ENCODE data around the gene OGFOD3. TPM values are rescaled to one million over a fixed set of nuclear protein-coding genes. Genes with fewer than 3 reads are reported as not detected.

The OGFOD3 gene
- polyA plus RNA-seq, 4 donors: 7.8 to 23.8 (median 14.6) TPM

DNA sequence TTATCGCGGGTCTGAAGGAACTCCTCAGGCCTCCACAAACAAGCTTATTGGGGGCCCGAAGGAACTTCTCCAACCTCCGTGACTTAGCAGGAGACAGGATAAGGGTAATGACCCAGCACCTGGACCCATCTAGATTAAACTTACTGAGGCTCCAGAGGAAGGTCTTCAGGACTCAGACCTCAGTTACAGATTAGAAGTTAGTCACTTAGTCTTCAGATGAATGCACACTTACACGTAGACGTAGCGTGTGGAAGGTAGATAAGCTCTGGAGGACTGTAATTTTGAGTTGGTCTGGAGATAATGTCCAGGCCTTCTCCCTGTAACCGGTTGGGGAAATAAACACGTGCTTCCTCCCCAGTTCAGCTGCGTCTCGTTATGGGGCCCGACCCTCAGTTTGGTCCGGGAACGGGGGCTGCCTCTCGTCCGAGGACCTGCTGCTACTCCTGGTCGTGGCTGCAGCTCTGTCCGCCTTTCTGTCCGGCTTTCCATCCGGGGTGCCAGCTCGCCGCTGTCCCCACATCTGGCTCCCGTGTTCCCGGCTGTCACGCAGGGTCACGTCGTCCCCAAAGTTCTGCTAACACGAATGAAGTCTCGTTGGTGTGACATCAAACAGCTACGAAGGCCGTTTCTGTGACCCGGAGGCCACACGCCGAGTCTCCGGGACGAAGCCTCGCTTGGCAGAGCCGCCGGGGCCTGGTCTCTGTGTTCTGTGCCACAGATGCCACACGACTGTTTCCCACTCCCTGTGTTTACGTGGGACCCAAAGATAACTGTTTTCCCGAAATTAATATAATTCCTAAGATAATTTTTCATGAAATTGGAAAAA is 73.0 kb downstream of the OGFOD3 start:
- Histone ChIP-seq H3K4me1 (ENCODE audit: control insufficient read depth in 3 of 3, insufficient read depth in 2 of 3, low read depth in 1 of 3, low read length in 2 of 3) (peaks cover 0 to 9% (median 0%) of the 10 kb centered on the region in 3 donors), H3K4me3 (ENCODE audit: low read depth in 1 of 3, low read length in 3 of 3) (no peak overlapping the region), H3K36me3 (ENCODE audit: control insufficient read depth in 3 of 3, insufficient read depth in 2 of 3, low read depth in 1 of 3, low read length in 3 of 3) (no peaks in the 10 kb centered on the region), H3K9me3 (ENCODE audit: control insufficient read depth in 2 of 2, insufficient read depth in 1 of 2, low read depth in 1 of 2, low read length in 1 of 2) (peaks cover 0 to 1% of the 10 kb centered on the region in 2 donors), H3K27ac (ENCODE audit: low read depth in 1 of 3, low read length in 2 of 3) (no peak overlapping the region), H3K27me3 (ENCODE audit: control insufficient read depth in 3 of 3, insufficient read depth in 3 of 3, low read length in 3 of 3) (no peaks in the 10 kb centered on the region)
- 85 to 90% (median 89%) methylated on average over 42 of the region's 42 CpGs for WGBS, 3 donors
- FAIRE-seq (no peak), DNase-seq (no peak)

DNA sequence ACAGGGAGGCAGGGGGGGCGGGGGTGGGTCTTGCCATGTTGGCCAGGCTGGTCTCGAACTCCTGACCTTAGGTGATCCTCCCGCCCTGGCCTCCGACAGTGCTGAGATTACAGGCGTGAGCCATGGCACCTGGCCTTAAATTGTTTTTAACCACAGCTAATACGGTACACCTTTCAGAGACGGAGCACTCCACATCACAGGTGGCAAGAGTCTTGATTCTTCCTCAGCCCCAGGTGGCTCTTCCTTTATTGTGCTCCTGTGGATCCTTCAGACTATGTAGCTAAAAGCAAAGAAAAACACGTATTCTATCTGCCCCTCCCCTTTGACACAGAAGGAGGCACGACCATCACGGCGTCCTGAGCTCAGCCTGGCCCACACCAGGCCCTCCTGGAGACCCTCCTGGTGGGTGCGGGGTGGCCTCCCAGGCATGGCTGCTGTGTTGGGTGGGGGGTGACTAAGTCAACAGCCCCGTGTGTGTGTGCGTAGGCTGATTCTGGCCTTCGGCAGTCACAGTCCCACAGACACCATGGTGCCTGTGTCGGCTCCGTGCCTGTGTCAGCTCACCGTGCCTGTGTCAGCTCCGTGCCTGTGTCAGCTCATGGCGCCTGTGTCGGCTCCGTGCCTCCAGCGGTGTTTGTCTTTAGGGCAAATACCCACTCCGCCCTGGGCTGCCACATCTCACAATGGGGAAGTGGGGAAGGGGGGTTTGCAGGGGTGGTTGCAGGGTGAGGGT is 74.0 kb downstream of the OGFOD3 start:
- Histone ChIP-seq H3K27me3 (ENCODE audit: control insufficient read depth in 3 of 3, insufficient read depth in 3 of 3, low read length in 3 of 3) (no peaks in the 10 kb centered on the region), H3K27ac (ENCODE audit: low read depth in 1 of 3, low read length in 2 of 3) (no peak overlapping the region), H3K4me3 (ENCODE audit: low read depth in 1 of 3, low read length in 3 of 3) (no peak overlapping the region), H3K36me3 (ENCODE audit: control insufficient read depth in 3 of 3, insufficient read depth in 2 of 3, low read depth in 1 of 3, low read length in 3 of 3) (no peaks in the 10 kb centered on the region), H3K4me1 (ENCODE audit: control insufficient read depth in 3 of 3, insufficient read depth in 2 of 3, low read depth in 1 of 3, low read length in 2 of 3) (peaks cover 0 to 11% (median 0%) of the 10 kb centered on the region in 3 donors), H3K9me3 (ENCODE audit: control insufficient read depth in 2 of 2, insufficient read depth in 1 of 2, low read depth in 1 of 2, low read length in 1 of 2) (peaks cover 0 to 3% of the 10 kb centered on the region in 2 donors)
- no peak for FAIRE-seq
- 74 to 81% (median 79%) methylated on average over 24 of the region's 24 CpGs for WGBS, 3 donors
- DNase-seq: no peak

DNA sequence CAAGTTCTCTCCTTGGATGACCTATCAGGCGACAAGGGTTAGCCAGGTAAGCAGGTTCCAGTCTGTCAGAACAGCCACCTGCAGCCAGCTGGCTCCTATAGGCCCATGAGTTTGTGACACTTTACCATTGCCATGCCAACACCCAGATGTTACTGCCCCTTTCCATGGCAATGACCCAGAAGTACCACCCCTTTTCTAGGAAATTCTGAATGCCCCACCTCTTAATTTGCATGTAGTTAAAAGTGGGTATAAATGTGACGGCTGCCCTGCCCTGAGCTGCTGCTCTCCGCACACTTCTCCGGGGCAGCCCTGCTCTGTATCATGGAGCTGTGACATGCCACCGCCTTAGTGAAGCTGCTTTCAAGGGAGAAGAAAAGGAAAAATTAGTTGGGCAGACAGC is 74.8 kb downstream of the OGFOD3 start:
- Histone ChIP-seq H3K27ac (ENCODE audit: low read depth in 1 of 3, low read length in 2 of 3) (no peak overlapping the region), H3K9me3 (ENCODE audit: control insufficient read depth in 2 of 2, insufficient read depth in 1 of 2, low read depth in 1 of 2, low read length in 1 of 2) (peaks cover 0 to 3% of the 10 kb centered on the region in 2 donors), H3K4me1 (ENCODE audit: control insufficient read depth in 3 of 3, insufficient read depth in 2 of 3, low read depth in 1 of 3, low read length in 2 of 3) (peaks cover 0 to 15% (median 0%) of the 10 kb centered on the region in 3 donors), H3K36me3 (ENCODE audit: control insufficient read depth in 3 of 3, insufficient read depth in 2 of 3, low read depth in 1 of 3, low read length in 3 of 3) (no peaks in the 10 kb centered on the region), H3K4me3 (ENCODE audit: low read depth in 1 of 3, low read length in 3 of 3) (no peak overlapping the region), H3K27me3 (ENCODE audit: control insufficient read depth in 3 of 3, insufficient read depth in 3 of 3, low read length in 3 of 3) (no peaks in the 10 kb centered on the region)
- 86 to 91% (median 90%) methylated on average over 5 of the region's 5 CpGs for WGBS, 3 donors
- FAIRE-seq: no peak
- DNase-seq: no peak

DNA sequence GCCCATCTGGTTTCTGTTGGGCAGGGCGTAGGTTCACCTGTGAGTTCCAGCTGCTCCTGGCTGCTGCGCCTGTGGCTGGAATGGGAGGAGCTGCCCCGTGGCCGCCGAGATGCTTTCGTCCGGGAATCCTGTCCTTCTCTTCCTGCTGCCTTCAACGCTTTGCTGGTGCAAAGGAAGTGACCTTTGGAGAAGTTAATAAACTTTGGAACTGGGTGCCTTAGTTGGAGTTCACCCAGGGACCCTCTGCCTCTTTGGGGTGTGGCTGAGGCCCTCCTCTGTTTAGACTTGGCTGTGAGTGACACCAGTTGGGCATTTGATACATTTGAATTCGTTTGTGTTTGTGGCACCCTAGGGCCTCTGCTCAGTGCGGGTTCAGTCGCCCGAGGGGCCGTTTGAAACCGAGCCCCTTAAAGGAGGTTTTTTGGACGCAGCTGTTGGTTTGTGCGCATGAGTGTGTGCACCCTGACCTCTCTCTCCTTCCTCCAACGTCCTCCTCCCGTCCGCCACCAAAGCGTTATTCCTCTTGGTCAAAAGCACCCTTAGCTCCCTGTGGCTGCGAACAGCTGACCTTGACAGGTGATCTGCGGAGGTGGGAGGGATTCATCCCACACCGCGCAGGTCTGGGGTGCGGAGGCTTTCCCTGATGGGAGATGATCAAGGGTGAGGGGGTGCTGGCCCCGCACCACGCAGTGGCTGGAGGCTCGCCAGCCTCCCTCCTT is 75.9 kb downstream of the OGFOD3 start:
- FAIRE-seq (no peak), DNase-seq (no peak)
- Histone ChIP-seq H3K27me3 (ENCODE audit: control insufficient read depth in 3 of 3, insufficient read depth in 3 of 3, low read length in 3 of 3) (no peaks in the 10 kb centered on the region), H3K4me1 (ENCODE audit: control insufficient read depth in 3 of 3, insufficient read depth in 2 of 3, low read depth in 1 of 3, low read length in 2 of 3) (peaks cover 0 to 21% (median 0%) of the 10 kb centered on the region in 3 donors), H3K4me3 (ENCODE audit: low read depth in 1 of 3, low read length in 3 of 3) (no peak overlapping the region), H3K27ac (ENCODE audit: low read depth in 1 of 3, low read length in 2 of 3) (no peak overlapping the region), H3K9me3 (ENCODE audit: control insufficient read depth in 2 of 2, insufficient read depth in 1 of 2, low read depth in 1 of 2, low read length in 1 of 2) (peaks cover 0 to 3% of the 10 kb centered on the region in 2 donors), H3K36me3 (ENCODE audit: control insufficient read depth in 3 of 3, insufficient read depth in 2 of 3, low read depth in 1 of 3, low read length in 3 of 3) (no peaks in the 10 kb centered on the region)
- 69 to 77% (median 70%) methylated on average over 28 of the region's 28 CpGs for WGBS, 3 donors

DNA sequence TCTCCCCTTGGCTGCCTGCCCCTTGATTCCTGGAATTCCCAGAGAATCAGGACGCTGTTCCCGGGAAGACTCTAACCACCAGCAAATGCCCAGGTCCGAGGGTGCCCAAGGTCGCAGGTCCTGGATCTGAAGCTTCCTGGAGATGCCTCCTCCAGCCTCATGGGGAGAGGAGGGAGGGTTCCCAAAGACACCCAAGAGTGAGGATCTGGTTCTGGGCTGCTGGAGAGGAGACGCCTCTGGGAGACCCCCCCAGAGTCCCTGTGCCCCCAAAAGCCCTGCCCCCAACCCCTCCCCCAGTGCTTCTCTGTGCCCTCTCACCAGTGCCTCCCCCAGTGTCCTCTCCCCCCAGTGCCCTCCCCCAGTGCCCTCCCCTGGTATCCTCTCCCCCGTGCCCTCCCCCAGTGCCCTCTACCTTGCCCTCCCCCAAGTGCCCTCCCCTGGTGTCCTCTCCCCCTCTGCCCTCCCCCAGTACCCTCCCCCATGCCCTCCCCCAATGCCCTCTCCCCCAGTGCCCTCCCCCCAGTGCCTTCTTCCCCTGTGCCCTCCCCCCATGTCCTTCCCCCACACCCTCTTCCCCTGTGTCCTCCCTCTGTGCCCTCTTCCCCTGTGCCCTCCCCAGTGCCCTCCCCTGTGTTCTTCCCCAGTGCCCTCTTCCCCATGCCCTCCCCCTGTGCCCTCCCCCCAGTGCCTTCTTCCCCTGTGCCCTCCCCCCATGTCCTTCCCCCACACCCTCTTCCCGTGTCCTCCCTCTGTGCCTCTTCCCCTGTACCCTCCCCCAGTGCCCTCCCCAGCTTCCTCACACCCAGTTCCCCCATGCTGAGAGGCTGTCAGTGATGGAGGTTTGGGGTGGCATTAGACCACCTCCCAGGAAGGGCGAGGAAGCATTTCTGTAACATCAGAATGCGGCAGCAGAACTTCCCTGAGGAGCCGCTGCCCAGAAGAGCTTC is 78.5 kb downstream of the OGFOD3 start:
- DNase-seq: no peak
- H3K27ac ChIP-seq (ENCODE audit: low read depth in 1 of 3, low read length in 2 of 3): peak overlapping the region in 2 of 3 donors; percentile 27 to 84
- H3K9me3 ChIP-seq (ENCODE audit: control insufficient read depth in 2 of 2, insufficient read depth in 1 of 2, low read depth in 1 of 2, low read length in 1 of 2): peaks cover 0 to 3% of the 10 kb centered on the region in 2 donors
- WGBS, 3 donors: 47 to 58% (median 54%) methylated on average over 9 to 10 of the region's 10 CpGs
- H3K27me3 ChIP-seq (ENCODE audit: control insufficient read depth in 3 of 3, insufficient read depth in 3 of 3, low read length in 3 of 3): peaks cover 0 to 5% (median 0%) of the 10 kb centered on the region in 3 donors
- no peaks in the 10 kb centered on the region for H3K36me3 ChIP-seq (ENCODE audit: control insufficient read depth in 3 of 3, insufficient read depth in 2 of 3, low read depth in 1 of 3, low read length in 3 of 3)
- peak overlapping the region in 2 of 3 donors; percentile 32 to 41 for H3K4me3 ChIP-seq (ENCODE audit: low read depth in 1 of 3, low read length in 3 of 3)
- FAIRE-seq: no peak
- H3K4me1 ChIP-seq (ENCODE audit: control insufficient read depth in 3 of 3, insufficient read depth in 2 of 3, low read depth in 1 of 3, low read length in 2 of 3): peaks cover 0 to 21% (median 0%) of the 10 kb centered on the region in 3 donors

Other genes with a start within 250 kb of the OGFOD3 start
- 10 to 100 TPM; 36.7 to 97.3 (median 44.6) TPM for gene CCDC57, start 205.7 kb downstream of the OGFOD3 start, polyA plus RNA-seq
- gene SLC16A3, start 189.5 kb downstream of the OGFOD3 start, polyA plus RNA-seq: 10 to 100 TPM in 2 of 4 donors, 1 to 10 TPM in 2; 5.4 to 33.2 (median 14.5) TPM
- gene CSNK1D, start 144.9 kb downstream of the OGFOD3 start, polyA plus RNA-seq: 100 to 1,000 TPM; 111 to 148 (median 137) TPM
- gene CD7, start 101.0 kb downstream of the OGFOD3 start, polyA plus RNA-seq: 10 to 100 TPM in 1 of 4 donors, 1 to 10 TPM in 3; 3.4 to 10.8 (median 7.7) TPM
- gene SECTM1, start 84.8 kb downstream of the OGFOD3 start, polyA plus RNA-seq: 10 to 100 TPM; 13.6 to 81.9 (median 26.1) TPM
- under 1 TPM in 1 of 4 donors, not detected in 3; 0.07 TPM for gene TEX19, start 59.3 kb downstream of the OGFOD3 start, polyA plus RNA-seq
- gene UTS2R, start 46.8 kb downstream of the OGFOD3 start, polyA plus RNA-seq: under 1 TPM in 1 of 4 donors, not detected in 3; 0.06 TPM
- gene HEXD, start 239 bp downstream of the OGFOD3 start, polyA plus RNA-seq: 100 to 1,000 TPM in 2 of 4 donors, 10 to 100 TPM in 2; 40.8 to 254 (median 128) TPM
- 10 to 100 TPM; 37.6 to 57.8 (median 41.2) TPM for gene CYBC1, start 32.2 kb upstream of the OGFOD3 start, polyA plus RNA-seq
- gene NARF, start 40.2 kb upstream of the OGFOD3 start, polyA plus RNA-seq: 10 to 100 TPM; 39.2 to 87.0 (median 49.9) TPM
- gene FOXK2, start 101.1 kb upstream of the OGFOD3 start, polyA plus RNA-seq: 10 to 100 TPM; 11.6 to 25.9 (median 18.0) TPM
- 10 to 100 TPM; 60.4 to 69.7 (median 66.3) TPM for gene WDR45B, start 229.9 kb upstream of the OGFOD3 start, polyA plus RNA-seq